ENCODE data around the gene BCLAF1. TPM values are rescaled to one million over a fixed set of nuclear protein-coding genes. Genes with fewer than 3 reads are reported as not detected.
A peak's percentile ranks its signal among the peaks of the same experiment; 100 is the strongest.

Gene BCLAF1
- total and polyA plus RNA-seq, 9 of the 15 experiments (the other 6 are each of a cell fraction or from before 2014, with no cell fraction given): 65.4 to 286 (median 165) TPM

GRCh38 chr6:136249811-136250685 lies 39.6 kb downstream of the BCLAF1 start, which contains the start of gene MTFR2 (continued):
- TF ChIP-seq ZNF274 (IDR thresholded peaks at IDR 0.05; ENCODE audit: borderline replicate concordance, low read depth, low read length) (no peak), ZSCAN29 (IDR thresholded peaks at IDR 0.05) (no peak), ZNF277 (CRISPR knock-in tag; IDR thresholded peaks at IDR 0.05; ENCODE audit: borderline replicate concordance) (no peak), ATF1 (CRISPR knock-in tag; IDR thresholded peaks at IDR 0.05) (peak; percentile 79; the same call in 1 of the 2 replicates), ATF1 (tag; IDR thresholded peaks at IDR 0.05) (peak; percentile 97), C11orf30 (IDR thresholded peaks at IDR 0.05; ENCODE audit: low read depth) (peak; percentile 96), RBFOX2 (IDR thresholded peaks at IDR 0.05; ENCODE audit: low read depth, low read length) (peak; percentile 95), KDM4B (IDR thresholded peaks at IDR 0.05; ENCODE audit: borderline replicate concordance in 2 of 2, low read depth in 1 of 2) (no peak), ILF3 (IDR thresholded peaks at IDR 0.05; ENCODE audit: borderline replicate concordance) (no peak), ESRRB (CRISPR knock-in tag; IDR thresholded peaks at IDR 0.05; ENCODE audit: borderline replicate concordance) (0 out of 2 replicates have a peak, but pooled peaks have one; percentile 42), MYNN (IDR thresholded peaks at IDR 0.05) (peak; percentile 45; the same call in 1 of the 2 replicates), MYNN (CRISPR knock-in tag; IDR thresholded peaks at IDR 0.05) (no peak), ZNF23 (CRISPR knock-in tag; IDR thresholded peaks at IDR 0.05) (0 out of 2 replicates have a peak, but pooled peaks have one; percentile 32), MITF (IDR thresholded peaks at IDR 0.05) (peak; percentile 70), PTTG1 (tag; IDR thresholded peaks at IDR 0.05; ENCODE audit: low read depth) (no peak), RBM15 (IDR thresholded peaks at IDR 0.05; ENCODE audit: insufficient read depth, low read length) (no peak), ZNF717 (CRISPR knock-in tag; IDR thresholded peaks at IDR 0.05) (no peak), ZNF512 (tag; IDR thresholded peaks at IDR 0.05) (no peak), E2F5 (CRISPR knock-in tag; IDR thresholded peaks at IDR 0.05) (peak; percentile 82), KAT8 (IDR thresholded peaks at IDR 0.05; ENCODE audit: low read depth) (0 out of 2 replicates have a peak, but pooled peaks have one; percentile 59), HDAC2 (IDR thresholded peaks at IDR 0.05) (peak; percentile 98), NEUROD1 (IDR thresholded peaks at IDR 0.05; ENCODE audit: borderline replicate concordance, low read depth, low read length, partially characterized antibody) (peak; percentile 98), ZNF507 (tag; conservative IDR thresholded peaks at IDR 0.05) (no peak), EGR1 (conservative IDR thresholded peaks at IDR 0.05) (peak; percentile 43)
